Fibroblast of skin of right biceps (primary cell): ENCODE results near the gene MYL7.
A peak's percentile ranks its signal among the peaks of the same experiment; 100 is the strongest.
"Not testable (repeated sequence)": the region's sequence is repeated elsewhere in the genome, so short reads cannot be mapped to it uniquely, and the experiment has no call there.

Source experiments
- DNase-seq: peaks from one replicate; pipeline ENCODE4 v3.0.0-alpha.2; 2013

Gene MYL7

GRCh38 chr7:44141221-44141850, at the start of gene MYL7:
Gene MYL7, minus strand, starts transcription at chr7:44141332. Its CDS starts 27 bp downstream, at chr7:44141305.
- no peak for DNase-seq

- no peak for DNase-seq
Measured at GRCh38 chr7:44189993-44190872, 49.1 kb upstream of the MYL7 start.

GRCh38 chr7:44189286-44189992, 48.3 kb upstream of the MYL7 start, which contains the start of gene GCK:
Gene GCK, minus strand, starts transcription at chr7:44189439. Its CDS starts 486 bp downstream, at chr7:44188953.
- DNase-seq, result no peak

- DNase-seq, result no peak
Measured at GRCh38 chr7:44188480-44189225, 47.5 kb upstream of the MYL7 start.

GRCh38 chr7:44187636-44188416, 46.7 kb upstream of the MYL7 start:
- DNase-seq, result no peak

- no peak for DNase-seq
Measured at GRCh38 chr7:44186736-44187135, 45.6 kb upstream of the MYL7 start.

GRCh38 chr7:44185729-44186128, 44.6 kb upstream of the MYL7 start:
- no peak for DNase-seq

GRCh38 chr7:44184873-44185446, 43.8 kb upstream of the MYL7 start:
- no peak for DNase-seq

- DNase-seq, result peak; percentile 85
Measured at GRCh38 chr7:44184206-44184872, 43.2 kb upstream of the MYL7 start.

GRCh38 chr7:44183386-44183785, 42.3 kb upstream of the MYL7 start:
- no peak for DNase-seq

GRCh38 chr7:44182827-44183226, 41.7 kb upstream of the MYL7 start:
- no peak for DNase-seq

GRCh38 chr7:44180631-44181030, 39.5 kb upstream of the MYL7 start:
- DNase-seq, result no peak

GRCh38 chr7:44177570-44178131, 36.5 kb upstream of the MYL7 start:
- peak; percentile 43 for DNase-seq

- no peak for DNase-seq
Measured at GRCh38 chr7:44176486-44176885, 35.4 kb upstream of the MYL7 start.

GRCh38 chr7:44175730-44176129, 34.6 kb upstream of the MYL7 start:
- no peak for DNase-seq

GRCh38 chr7:44174694-44174948, 33.5 kb upstream of the MYL7 start:
- not testable (repeated sequence) for DNase-seq

- no peak for DNase-seq
Measured at GRCh38 chr7:44173911-44174693, 33.0 kb upstream of the MYL7 start.

GRCh38 chr7:44172803-44173424, 31.8 kb upstream of the MYL7 start:
- DNase-seq, result no peak

GRCh38 chr7:44172352-44172751, 31.2 kb upstream of the MYL7 start:
- no peak for DNase-seq

- not testable (repeated sequence) for DNase-seq
Measured at GRCh38 chr7:44171901-44172300, 30.8 kb upstream of the MYL7 start.
